T-helper 17 cell (primary cell): ENCODE results near the gene UBXN7. TPM values are rescaled to one million over a fixed set of nuclear protein-coding genes. Genes with fewer than 3 reads are reported as not detected.
"Not testable (repeated sequence)": the region's sequence is repeated elsewhere in the genome, so short reads cannot be mapped to it uniquely, and the experiment has no call there.

ENCODE experiments used
- ATAC-seq: fragments of 150-1000 bp; cut with Tn5 transposase; 2 replicates; pipeline ENCODE4 v1.10.0; 2021; ENCODE audit warnings: mild to moderate bottlenecking, moderate library complexity
- DNase-seq, 3 donors: peaks; one replicate each; pipeline versions ENCODE4 v3.0.0 to v3.0.0-alpha.2; 2020 to 2021
- H3K9me3 ChIP-seq: one replicate; pipeline ENCODE4 v1.7.0; 2013; ENCODE audit warnings: low read length, mild to moderate bottlenecking; ENCODE audit not compliant: control insufficient read depth, poor library complexity, severe bottlenecking
- H3K27ac Mint-ChIP-seq: one replicate; pipeline ENCODE4 v1.8.0; 2022; ENCODE audit warnings: mild to moderate bottlenecking, moderate library complexity, mixed read lengths
- H3K27me3 Mint-ChIP-seq: one replicate; pipeline ENCODE4 v1.8.0; 2022; ENCODE audit warnings: mixed read lengths
- H3K36me3 Mint-ChIP-seq: one replicate; pipeline ENCODE4 v1.8.0; 2022; ENCODE audit warnings: low read depth, mixed read lengths
- H3K4me1 Mint-ChIP-seq: one replicate; pipeline ENCODE4 v1.8.0; 2022; ENCODE audit warnings: mild to moderate bottlenecking, mixed read lengths
- H3K4me3 Mint-ChIP-seq: one replicate; pipeline ENCODE4 v1.8.0; 2022; ENCODE audit warnings: mild to moderate bottlenecking, moderate library complexity, mixed read lengths
- total RNA-seq, 4 donors: library from RNA in 2 of 4; stranded (reverse) in 2 of 4; gene quantifications; one replicate each; pipeline ENCODE4 v1.2.3 and lab custom pipeline; 2022 to 2026

The UBXN7 gene
- total RNA-seq, 2 donors from 2014 or later = 58.8 to 86.0 TPM

DNA sequence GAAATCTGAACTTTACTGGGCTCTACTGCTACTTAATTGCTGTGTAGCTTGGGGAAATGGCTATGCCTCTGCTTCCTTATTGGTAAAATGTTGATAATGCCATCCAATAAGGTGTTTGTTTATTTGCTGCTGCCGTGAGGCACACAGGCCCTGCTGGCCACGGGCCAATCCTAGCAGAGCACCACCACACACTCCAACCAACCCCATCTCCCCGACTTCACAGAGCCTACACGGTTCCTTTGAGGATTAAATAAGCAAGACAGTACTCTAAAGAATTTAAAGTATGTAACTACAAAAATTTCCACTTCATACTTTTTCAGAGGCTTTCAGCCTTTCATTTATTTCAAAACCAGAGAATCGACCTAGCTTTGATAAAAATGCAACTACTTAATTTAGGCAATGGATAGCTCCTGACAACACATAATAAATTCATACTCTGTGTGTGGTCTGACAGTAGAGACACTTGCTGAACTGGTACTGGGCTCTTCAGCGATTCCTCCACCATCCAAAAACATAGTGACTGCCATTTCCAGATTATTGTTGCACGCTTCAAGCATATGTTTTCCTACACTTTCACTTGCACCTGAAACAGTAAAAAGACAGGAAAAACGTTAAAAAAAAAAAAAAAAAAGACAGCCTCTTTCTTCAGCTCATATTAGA is 25.3 kb downstream of the UBXN7 start:
- Mint-ChIP-seq H3K4me1 (peaks cover 5% of the 10 kb centered on the region), H3K4me3 (no peak overlapping the region), H3K27ac (no peak overlapping the region), H3K27me3 (no peaks in the 10 kb centered on the region), H3K36me3 (peaks cover 3% of the 10 kb centered on the region)
- no peak for ATAC-seq
- no peaks in the 10 kb centered on the region for H3K9me3 ChIP-seq
- no peak for DNase-seq

GRCh38 chr3:196400331-196400730 is 31.9 kb downstream of the UBXN7 start:
- no peaks in the 10 kb centered on the region for H3K9me3 ChIP-seq
- Mint-ChIP-seq H3K27ac (no peak overlapping the region), H3K4me3 (no peak overlapping the region), H3K27me3 (no peaks in the 10 kb centered on the region), H3K4me1 (peaks cover 4% of the 10 kb centered on the region), H3K36me3 (peaks cover 2% of the 10 kb centered on the region)
- DNase-seq = no peak
- no peak for ATAC-seq

DNA sequence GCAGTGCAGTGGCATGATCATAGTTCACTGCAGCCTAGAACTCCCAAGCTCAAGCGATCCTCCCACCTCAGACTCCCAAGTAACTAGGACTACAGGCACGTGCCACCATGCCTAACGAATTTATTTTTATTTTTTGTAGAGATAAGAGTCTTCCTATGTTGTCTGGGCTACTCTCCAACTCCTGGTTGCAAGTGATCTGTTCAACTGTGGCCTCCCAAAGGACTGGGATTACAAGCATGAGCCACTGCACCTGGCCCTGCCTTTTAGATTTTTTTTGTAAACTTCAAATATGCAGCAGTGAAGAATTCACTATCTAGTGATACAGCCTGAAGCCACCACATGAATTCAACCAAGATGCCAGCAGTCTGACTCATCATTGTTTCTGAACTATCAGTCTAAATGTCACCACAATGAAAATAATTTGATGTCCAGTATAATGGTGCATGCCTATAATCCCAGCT is 32.7 kb downstream of the UBXN7 start:
- peaks cover 4% of the 10 kb centered on the region for H3K4me1 Mint-ChIP-seq
- DNase-seq (no peak), ATAC-seq (no peak)
- no peak overlapping the region for H3K4me3 Mint-ChIP-seq
- no peak overlapping the region for H3K27ac Mint-ChIP-seq
- H3K36me3 Mint-ChIP-seq = peaks cover 2% of the 10 kb centered on the region
- no peaks in the 10 kb centered on the region for H3K27me3 Mint-ChIP-seq
- no peaks in the 10 kb centered on the region for H3K9me3 ChIP-seq

DNA sequence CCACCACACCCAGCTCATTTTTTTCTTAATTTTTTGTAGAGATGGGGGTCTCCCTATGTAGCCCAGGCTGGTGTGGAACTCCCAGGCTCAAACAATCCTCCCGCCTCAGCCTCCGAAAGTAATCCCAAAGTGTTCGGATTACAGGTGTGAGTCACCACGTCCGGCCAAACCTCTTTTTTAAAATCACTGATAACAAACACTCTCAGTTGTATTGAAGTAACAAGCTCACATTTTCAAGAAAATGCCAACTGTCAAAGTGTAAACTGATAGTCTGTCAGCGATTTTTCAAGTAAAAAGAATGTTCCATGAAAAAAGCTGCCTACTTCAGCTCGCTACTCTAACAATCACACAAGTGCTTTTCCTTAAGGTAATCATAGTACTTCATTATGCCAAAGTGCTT is 33.4 kb downstream of the UBXN7 start:
- no peak overlapping the region for H3K27ac Mint-ChIP-seq
- no peak overlapping the region for H3K4me3 Mint-ChIP-seq
- peaks cover 4% of the 10 kb centered on the region for H3K4me1 Mint-ChIP-seq
- peaks cover 2% of the 10 kb centered on the region for H3K36me3 Mint-ChIP-seq
- no peak for ATAC-seq
- DNase-seq = no peak
- H3K9me3 ChIP-seq = no peaks in the 10 kb centered on the region
- no peaks in the 10 kb centered on the region for H3K27me3 Mint-ChIP-seq

- H3K9me3 ChIP-seq = no peaks in the 10 kb centered on the region
- Mint-ChIP-seq H3K36me3 (peaks cover 2% of the 10 kb centered on the region), H3K27me3 (no peaks in the 10 kb centered on the region), H3K4me1 (peaks cover 4% of the 10 kb centered on the region), H3K27ac (peak overlapping the region; percentile 2), H3K4me3 (no peak overlapping the region)
- DNase-seq = no peak
- no peak for ATAC-seq
These were observed 34.3 kb downstream of the UBXN7 start for GRCh38 chr3:196397941-196398340.

- H3K27me3 Mint-ChIP-seq = no peaks in the 10 kb centered on the region
- H3K27ac Mint-ChIP-seq = no peak overlapping the region
- H3K36me3 Mint-ChIP-seq = peaks cover 10% of the 10 kb centered on the region
- H3K4me3 Mint-ChIP-seq = no peak overlapping the region
- peaks cover 4% of the 10 kb centered on the region for H3K4me1 Mint-ChIP-seq
- no peak for ATAC-seq
- DNase-seq = no peak
- H3K9me3 ChIP-seq = no peaks in the 10 kb centered on the region
These were observed 42.1 kb downstream of the UBXN7 start for GRCh38 chr3:196390116-196390515.

GRCh38 chr3:196388956-196389355 is 43.3 kb downstream of the UBXN7 start:
- Mint-ChIP-seq H3K4me3 (no peak overlapping the region), H3K27me3 (no peaks in the 10 kb centered on the region), H3K27ac (no peak overlapping the region), H3K36me3 (peaks cover 10% of the 10 kb centered on the region), H3K4me1 (peaks cover 6% of the 10 kb centered on the region)
- H3K9me3 ChIP-seq = no peaks in the 10 kb centered on the region
- no peak for DNase-seq
- no peak for ATAC-seq

DNA sequence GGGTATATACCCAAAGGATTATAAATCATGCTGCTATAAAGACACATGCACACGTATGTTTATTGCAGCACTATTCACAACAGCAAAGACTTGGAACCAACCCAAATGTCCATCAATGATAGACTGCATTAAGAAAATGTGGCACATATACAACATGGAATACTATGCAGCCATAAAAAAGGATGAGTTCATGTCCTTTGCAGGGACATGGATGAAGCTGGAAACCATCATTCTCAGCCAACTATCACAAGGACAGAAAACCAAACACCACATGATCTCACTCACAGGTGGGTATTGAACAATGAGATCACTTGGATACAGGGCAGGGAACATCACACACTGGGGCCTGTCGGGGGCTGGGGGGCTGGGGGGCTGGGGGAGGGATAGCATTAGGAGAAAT is 44.3 kb downstream of the UBXN7 start:
- peaks cover 15% of the 10 kb centered on the region for H3K36me3 Mint-ChIP-seq
- not testable (repeated sequence) for ATAC-seq

GRCh38 chr3:196386797-196387196 is 45.4 kb downstream of the UBXN7 start:
- peaks cover 15% of the 10 kb centered on the region for H3K4me1 Mint-ChIP-seq
- not testable (repeated sequence) for H3K27me3 Mint-ChIP-seq, H3K9me3 ChIP-seq, DNase-seq, H3K27ac Mint-ChIP-seq, ATAC-seq, H3K4me3 Mint-ChIP-seq
- peaks cover 16% of the 10 kb centered on the region for H3K36me3 Mint-ChIP-seq

More for the DNA sequence above, 44.3 kb downstream of the UBXN7 start:
- H3K27me3 Mint-ChIP-seq, H3K4me3 Mint-ChIP-seq, H3K27ac Mint-ChIP-seq, DNase-seq, H3K9me3 ChIP-seq: not testable (repeated sequence)
- H3K4me1 Mint-ChIP-seq = peaks cover 14% of the 10 kb centered on the region

DNA sequence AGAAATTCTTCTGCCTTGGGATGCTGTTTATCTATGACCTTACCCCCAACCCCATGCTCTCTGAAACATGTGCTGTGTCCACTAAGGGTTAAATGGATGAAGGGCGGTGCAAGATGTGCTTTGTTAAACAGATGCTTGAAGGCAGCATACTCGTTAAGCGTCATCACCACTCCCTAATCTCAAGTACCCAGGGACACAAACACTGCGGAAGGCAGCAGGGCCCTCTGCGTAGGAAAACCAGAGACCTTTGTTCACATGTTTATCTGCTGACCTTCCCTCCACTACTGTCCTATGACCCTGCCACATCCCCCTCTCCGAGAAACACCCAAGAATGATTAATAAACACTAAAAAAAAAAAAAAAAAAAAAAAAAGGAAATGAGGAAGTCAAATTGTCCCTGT is 46.2 kb downstream of the UBXN7 start:
- H3K27ac Mint-ChIP-seq, ATAC-seq, H3K27me3 Mint-ChIP-seq, DNase-seq, H3K9me3 ChIP-seq, H3K4me3 Mint-ChIP-seq: not testable (repeated sequence)
- H3K36me3 Mint-ChIP-seq = peaks cover 18% of the 10 kb centered on the region
- peaks cover 16% of the 10 kb centered on the region for H3K4me1 Mint-ChIP-seq

DNA sequence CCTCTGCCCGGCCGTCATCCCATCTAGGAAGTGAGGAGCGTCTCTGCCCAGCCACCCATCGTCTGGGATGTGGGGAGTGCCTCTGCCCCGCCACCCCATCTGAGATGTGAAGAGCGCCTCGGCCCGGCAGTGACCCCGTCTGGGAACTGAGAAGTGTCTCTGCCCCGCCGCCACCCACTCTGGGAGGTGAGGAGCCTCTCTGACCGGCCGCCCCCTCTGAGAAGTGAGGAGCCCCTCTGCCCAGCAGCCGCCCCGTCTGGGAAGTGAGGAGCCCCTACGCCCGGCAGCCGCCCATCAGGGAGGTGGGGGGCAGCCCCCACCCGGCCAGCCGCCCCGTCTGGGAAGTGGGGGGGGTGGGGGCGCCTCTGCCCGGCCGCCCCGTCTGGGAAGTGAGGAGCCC is 46.8 kb downstream of the UBXN7 start:
- ATAC-seq, H3K27ac Mint-ChIP-seq, H3K9me3 ChIP-seq, H3K27me3 Mint-ChIP-seq, H3K4me3 Mint-ChIP-seq, DNase-seq: not testable (repeated sequence)
- Mint-ChIP-seq H3K36me3 (peaks cover 18% of the 10 kb centered on the region), H3K4me1 (peaks cover 14% of the 10 kb centered on the region)

GRCh38 chr3:196378146-196378841 is 53.9 kb downstream of the UBXN7 start:
- Mint-ChIP-seq H3K4me3 (no peak overlapping the region), H3K36me3 (peaks cover 9% of the 10 kb centered on the region), H3K4me1 (peaks cover 11% of the 10 kb centered on the region), H3K27ac (peak overlapping the region; percentile 19), H3K27me3 (no peaks in the 10 kb centered on the region)
- H3K9me3 ChIP-seq = no peaks in the 10 kb centered on the region
- ATAC-seq (no peak), DNase-seq (no peak)

DNA sequence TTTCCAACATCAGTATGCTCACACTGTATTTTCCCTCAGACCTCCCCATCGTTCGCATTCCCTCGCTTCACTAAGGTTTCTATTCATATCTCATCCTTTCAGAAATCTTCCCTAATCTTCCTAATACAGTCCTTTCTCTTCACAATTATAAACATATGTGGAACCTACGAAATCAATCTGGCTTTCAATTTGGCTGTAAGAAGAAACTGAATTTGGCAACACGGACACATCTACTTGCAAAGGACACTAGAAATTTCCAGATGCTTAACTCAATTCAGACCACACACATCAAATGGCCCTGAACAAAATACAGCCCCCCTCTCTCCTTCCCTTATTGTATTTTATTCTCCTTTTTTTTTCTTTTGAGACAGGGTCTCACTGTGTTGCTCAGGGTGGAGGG is 54.9 kb downstream of the UBXN7 start:
- peaks cover 8% of the 10 kb centered on the region for H3K36me3 Mint-ChIP-seq
- ATAC-seq (no peak), DNase-seq (no peak)
- H3K9me3 ChIP-seq = no peaks in the 10 kb centered on the region
- H3K27ac Mint-ChIP-seq = peak overlapping the region; percentile 19
- H3K4me3 Mint-ChIP-seq = no peak overlapping the region
- H3K27me3 Mint-ChIP-seq = no peaks in the 10 kb centered on the region
- peaks cover 8% of the 10 kb centered on the region for H3K4me1 Mint-ChIP-seq

GRCh38 chr3:196365736-196366135 is 66.5 kb downstream of the UBXN7 start:
- ATAC-seq (no peak), DNase-seq (no peak)
- no peaks in the 10 kb centered on the region for H3K27me3 Mint-ChIP-seq
- H3K36me3 Mint-ChIP-seq = peaks cover 16% of the 10 kb centered on the region
- H3K9me3 ChIP-seq = no peaks in the 10 kb centered on the region
- peaks cover 9% of the 10 kb centered on the region for H3K4me1 Mint-ChIP-seq
- H3K27ac Mint-ChIP-seq = no peak overlapping the region
- no peak overlapping the region for H3K4me3 Mint-ChIP-seq
